NCI-H2227 treated with DMSO at 0.1 percent for 48 hours (cell line): ENCODE data around the gene TLR7.

Experiments
- DNase-seq: peaks from one replicate; lab custom pipeline; 2025; lab: John Stamatoyannopoulos, UW

TLR7 gene

GRCh38 chrX:12891171-12891570 is 24.3 kb downstream of the TLR7 start:
- DNase-seq, result no peak

- DNase-seq, result no peak
These were observed 25.1 kb downstream of the TLR7 start for GRCh38 chrX:12891915-12892506.

- no peak for DNase-seq
These were observed 25.8 kb downstream of the TLR7 start for GRCh38 chrX:12892716-12893115.

- peak; percentile 42 for DNase-seq
These were observed 27.5 kb downstream of the TLR7 start for GRCh38 chrX:12894074-12895030.

GRCh38 chrX:12895866-12896265 is 29.0 kb downstream of the TLR7 start:
- no peak for DNase-seq

- DNase-seq, result no peak
These were observed 30.1 kb downstream of the TLR7 start for GRCh38 chrX:12896935-12897334.

- no peak for DNase-seq
These were observed 31.2 kb downstream of the TLR7 start for GRCh38 chrX:12898073-12898472.

- DNase-seq, result no peak
These were observed 32.6 kb downstream of the TLR7 start for GRCh38 chrX:12899506-12899905.

GRCh38 chrX:12901486-12901885 is 34.6 kb downstream of the TLR7 start:
- DNase-seq, result peak; percentile 63

- DNase-seq, result no peak
These were observed 36.8 kb downstream of the TLR7 start for GRCh38 chrX:12903646-12904045.

- no peak for DNase-seq
These were observed 39.3 kb downstream of the TLR7 start, which contains the start of gene TLR8 for GRCh38 chrX:12906046-12906761. TLR8 (plus strand) TSS chrX:12906620; CDS start chrX:12906707, 87 bp downstream.

- no peak for DNase-seq
These were observed 43.7 kb downstream of the TLR7 start for GRCh38 chrX:12910423-12911121.

GRCh38 chrX:12911122-12911470 is 44.2 kb downstream of the TLR7 start:
- DNase-seq, result no peak

GRCh38 chrX:12912791-12913482 is 46.1 kb downstream of the TLR7 start:
- DNase-seq, result no peak

GRCh38 chrX:12917753-12918152 is 50.9 kb downstream of the TLR7 start:
- no peak for DNase-seq

- no peak for DNase-seq
These were observed 52.2 kb downstream of the TLR7 start for GRCh38 chrX:12919051-12919450.

- no peak for DNase-seq
These were observed 52.7 kb downstream of the TLR7 start for GRCh38 chrX:12919620-12920019.

GRCh38 chrX:12920990-12921389 is 54.1 kb downstream of the TLR7 start:
- no peak for DNase-seq

GRCh38 chrX:12921886-12922598 is 55.2 kb downstream of the TLR7 start:
- DNase-seq, result no peak

GRCh38 chrX:12922599-12922919 is 55.7 kb downstream of the TLR7 start:
- DNase-seq, result no peak

GRCh38 chrX:12929701-12930100 is 62.8 kb downstream of the TLR7 start:
- DNase-seq, result no peak
